AG04450 (cell line): Measurements from ENCODE around the gene RBMS2. TPM values are rescaled to one million over a fixed set of nuclear protein-coding genes. Genes with fewer than 3 reads are reported as not detected.
"Not testable (repeated sequence)": the region's sequence is repeated elsewhere in the genome, so short reads cannot be mapped to it uniquely, and the experiment has no call there.

Experiments
- CTCF ChIA-PET: fragments of 300-600, 350-600 bp; formaldehyde crosslinking; extraction: SDS; loops from one replicate; lab custom pipeline; 2022; ENCODE audit warnings: antibody characterized with exemption, inconsistent platforms; lab: Charles Lee
- POLR2A ChIA-PET: fragments of 350-600 bp; formaldehyde crosslinking; extraction: SDS; loops from one replicate; lab custom pipeline; 2021; ENCODE audit warnings: antibody characterized with exemption, inconsistent platforms; lab: Yijun Ruan, JAX
- DNase-seq: peaks from one replicate; pipeline ENCODE4 v3.0.0-alpha.2; 2011; ENCODE audit warnings: low read depth, low spot score
- H3K27ac ChIP-seq: one replicate; pipeline ENCODE4 v1.5.1; 2012; ENCODE audit warnings: low read depth, low read length, control low read depth
- H3K27me3 ChIP-seq: one replicate; pipeline ENCODE4 v1.6.0; 2012; ENCODE audit warnings: low read length; ENCODE audit not compliant: control insufficient read depth, insufficient read depth
- H3K4me3 ChIP-seq: 2 replicates; pipeline ENCODE4 v1.5.1; 2011; ENCODE audit warnings: mild to moderate bottlenecking, low read depth, low read length, control low read depth
- H3K9me3 ChIP-seq: 2 replicates; pipeline ENCODE4 v1.5.1; 2012; ENCODE audit warnings: low read length; ENCODE audit not compliant: control insufficient read depth, insufficient read depth
- CTCF ChIP-seq: IDR thresholded peaks from 2 replicates; pipeline ENCODE4 v1.5.1; 2011; ENCODE audit warnings: low read depth, low read length, control low read depth, inconsistent platforms
- polyA plus RNA-seq: library from polyadenylated mRNA; depleted of rRNA; stranded (reverse); fragments of >200 nt; gene quantifications from 2 replicates; pipeline ENCODE4 v1.2.3, GENCODE V29; 2011

RBMS2 gene
- polyA plus RNA-seq, 1 experiment: 96.4 TPM

- H3K27me3 ChIP-seq, H3K4me3 ChIP-seq, H3K9me3 ChIP-seq, DNase-seq, H3K27ac ChIP-seq, POLR2A ChIA-PET: not testable (repeated sequence)
- CTCF ChIA-PET: interaction anchor here (1.2 kb wide), 1 partner anchor 15 kb away, joined by 3 read pairs; no protein-coding TSS in a partner anchor
These were observed 21.7 kb upstream of the RBMS2 start for GRCh38 chr12:56499879-56500278.

GRCh38 chr12:56510786-56511185 is 10.8 kb upstream of the RBMS2 start:
- POLR2A ChIA-PET: no interaction called here
- CTCF ChIA-PET: interaction anchor here (1.0 kb wide), 1 partner anchor 62 kb away, joined by 4 read pairs; no protein-coding TSS in a partner anchor
- TF ChIP-seq CTCF: no peak
- H3K4me3 ChIP-seq: no peak overlapping the region
- no peak for DNase-seq
- no peaks in the 10 kb centered on the region for H3K9me3 ChIP-seq
- peaks cover 2% of the 10 kb centered on the region for H3K27me3 ChIP-seq
- no peak overlapping the region for H3K27ac ChIP-seq

- H3K27ac ChIP-seq, H3K9me3 ChIP-seq, DNase-seq, H3K4me3 ChIP-seq, H3K27me3 ChIP-seq: not testable (repeated sequence)
- ChIA-PET CTCF (interaction anchor here (0.7 to 6.4 kb wide), 36 partner anchors 8 to 218 kb away, joined by 3 to 110 read pairs (median 6); partner anchors contain the start of genes ATP5F1B and RBMS2), POLR2A (interaction anchor here (0.6 to 1.2 kb wide), 3 partner anchors 52 to 123 kb away, joined by 3 to 10 read pairs (median 4); no protein-coding TSS in a partner anchor)
These were observed 7.7 kb upstream of the RBMS2 start for GRCh38 chr12:56514014-56514318.

GRCh38 chr12:56517854-56518253 is 3.8 kb upstream of the RBMS2 start:
- ChIA-PET CTCF (interaction anchor here (1.0 to 6.4 kb wide), 3 partner anchors 56 to 76 kb away, joined by 3 to 110 read pairs (median 3); no protein-coding TSS in a partner anchor), POLR2A (no interaction called here)
- no peak for TF ChIP-seq CTCF
- H3K9me3 ChIP-seq: no peaks in the 10 kb centered on the region
- H3K27ac ChIP-seq: no peak overlapping the region
- DNase-seq: no peak
- no peak overlapping the region for H3K4me3 ChIP-seq
- H3K27me3 ChIP-seq: no peaks in the 10 kb centered on the region

- TF ChIP-seq CTCF: no peak
- Histone ChIP-seq H3K27me3 (no peaks in the 10 kb centered on the region), H3K4me3 (no peak overlapping the region), H3K27ac (no peak overlapping the region), H3K9me3 (no peaks in the 10 kb centered on the region)
- CTCF ChIA-PET: interaction anchor here (0.6 to 6.4 kb wide), 4 partner anchors 49 to 118 kb away, joined by 3 to 110 read pairs (median 3); no protein-coding TSS in a partner anchor
- POLR2A ChIA-PET: no interaction called here
- DNase-seq: no peak
These were observed 3.0 kb upstream of the RBMS2 start for GRCh38 chr12:56518570-56518969.

GRCh38 chr12:56520048-56520447 is 1.6 kb upstream of the RBMS2 start:
- no peak for TF ChIP-seq CTCF
- H3K27ac ChIP-seq: no peak overlapping the region
- no peaks in the 10 kb centered on the region for H3K9me3 ChIP-seq
- H3K27me3 ChIP-seq: no peaks in the 10 kb centered on the region
- DNase-seq: no peak
- CTCF ChIA-PET: interaction anchor here (1.1 to 3.5 kb wide), 3 partner anchors 53 to 116 kb away, joined by 8 to 25 read pairs (median 12); no protein-coding TSS in a partner anchor
- POLR2A ChIA-PET: interaction anchor here (1.6 kb wide), 1 partner anchor 11 kb away, joined by 5 read pairs; no protein-coding TSS in a partner anchor
- H3K4me3 ChIP-seq: no peak overlapping the region
